Uterus (tissue), 4 donors: Measurements from ENCODE around the gene ACKR3. TPM values are rescaled to one million over a fixed set of nuclear protein-coding genes. Genes with fewer than 3 reads are reported as not detected.

Experiments
- DNase-seq, 2 donors: peaks; one replicate each; pipeline ENCODE4 v3.0.0-alpha.2; 2019 to 2020
- H3K27ac ChIP-seq, 2 donors: fragments of 200-600 bp; sonication (generic); 1 replicate in 1 of 2; 2 replicates in 1 of 2; pipeline ENCODE4 v1.5.1; 2016 to 2018
- H3K27me3 ChIP-seq, 2 donors: fragments of 200-600 bp; sonication (generic); one replicate each; pipeline ENCODE4 v1.5.1; 2018 to 2019; ENCODE audit warnings: control low read depth in 1 of 2
- H3K36me3 ChIP-seq, 2 donors: fragments of 200-600 bp; sonication (generic); one replicate each; pipeline ENCODE4 v1.5.1; 2019; ENCODE audit warnings: control low read depth in 1 of 2
- H3K4me1 ChIP-seq, 2 donors: fragments of 200-600 bp; sonication (generic); one replicate each; pipeline ENCODE4 v1.5.1; 2018 to 2019; ENCODE audit warnings: control low read depth in 1 of 2
- H3K4me3 ChIP-seq, 2 donors: fragments of 200-600 bp; sonication (generic); 1 replicate in 1 of 2; 2 replicates in 1 of 2; pipeline ENCODE4 v1.5.1; 2018 to 2019; ENCODE audit warnings: mild to moderate bottlenecking in 1 of 2
- H3K9me3 ChIP-seq, 2 donors: fragments of 200-600 bp; sonication (generic); one replicate each; pipeline ENCODE4 v1.5.1; 2019; ENCODE audit warnings: control low read depth in 1 of 2
- CTCF ChIP-seq, 4 experiments: fragments of 200-600 bp in 2 of 4; fragments of 450-650 bp in 2 of 4; sonication (generic) in 2 of 4; IDR thresholded peaks; one replicate each; pipeline ENCODE4 v1.5.1; 2016 to 2019; ENCODE audit warnings: antibody characterized with exemption in 4 of 4, mild to moderate bottlenecking in 2 of 4, moderate library complexity in 1 of 4
- POLR2A ChIP-seq, 2 donors: fragments of 450-650 bp; IDR thresholded peaks; one replicate each; pipeline ENCODE4 v1.6.1; 2016; ENCODE audit warnings: antibody characterized with exemption in 2 of 2, mild to moderate bottlenecking in 1 of 2, moderate library complexity in 1 of 2
- intact Hi-C: fragments of 100-400 bp; cut with DNase I; formaldehyde crosslinking; loops from one replicate; pipeline ENCODE4 v1.15.1; 2023; ENCODE audit warnings: low total_unique reads
- total RNA-seq, 4 donors: library from RNA; depleted of rRNA in 3 of 4; stranded (reverse); fragments of >200 nt in 3 of 4; gene quantifications; one replicate each; pipeline versions ENCODE4 v1.1.0 to v1.2.4, GENCODE V29; 2014 to 2023
- donor health status: DM: yes; HTN: yes; CAD: no.

Gene ACKR3
- total RNA-seq, 4 donors from 2014 or later: 11.8 to 61.5 (median 26.2) TPM

- H3K27me3 ChIP-seq: no peaks in the 10 kb centered on the region
- TF ChIP-seq CTCF (IDR thresholded peaks at IDR 0.05) (no peak), POLR2A (IDR thresholded peaks at IDR 0.05) (no peak)
- H3K36me3 ChIP-seq: no peaks in the 10 kb centered on the region
- H3K9me3 ChIP-seq: no peaks in the 10 kb centered on the region
- no peak overlapping the region for H3K27ac ChIP-seq
- H3K4me1 ChIP-seq: no peaks in the 10 kb centered on the region
- H3K4me3 ChIP-seq: no peak overlapping the region
- intact Hi-C loops: no loop called here
- DNase-seq: no peak
These were observed 10.2 kb downstream of the ACKR3 start for GRCh38 chr2:236579746-236580315.

- DNase-seq: no peak
- Histone ChIP-seq H3K4me1 (no peaks in the 10 kb centered on the region), H3K36me3 (no peaks in the 10 kb centered on the region), H3K4me3 (no peak overlapping the region), H3K27ac (no peak overlapping the region), H3K9me3 (no peaks in the 10 kb centered on the region), H3K27me3 (no peaks in the 10 kb centered on the region)
- TF ChIP-seq POLR2A (IDR thresholded peaks at IDR 0.05): no peak
- TF ChIP-seq CTCF (IDR thresholded peaks at IDR 0.05): no peak
- intact Hi-C loops: no loop called here
These were observed 11.2 kb downstream of the ACKR3 start for GRCh38 chr2:236580746-236581355.

- H3K9me3 ChIP-seq: no peaks in the 10 kb centered on the region
- DNase-seq: no peak
- H3K4me3 ChIP-seq: no peak overlapping the region
- no peaks in the 10 kb centered on the region for H3K27me3 ChIP-seq
- intact Hi-C loops: no loop called here
- H3K4me1 ChIP-seq: no peaks in the 10 kb centered on the region
- H3K36me3 ChIP-seq: no peaks in the 10 kb centered on the region
- TF ChIP-seq CTCF (IDR thresholded peaks at IDR 0.05): no peak
- TF ChIP-seq POLR2A (IDR thresholded peaks at IDR 0.05): no peak
- no peak overlapping the region for H3K27ac ChIP-seq
These were observed 11.9 kb downstream of the ACKR3 start for GRCh38 chr2:236581546-236581945.

GRCh38 chr2:236582968-236583367, 13.3 kb downstream of the ACKR3 start:
- no peak for DNase-seq
- TF ChIP-seq POLR2A (IDR thresholded peaks at IDR 0.05) (no peak), CTCF (IDR thresholded peaks at IDR 0.05) (no peak)
- H3K27me3 ChIP-seq: no peaks in the 10 kb centered on the region
- H3K4me1 ChIP-seq: no peaks in the 10 kb centered on the region
- H3K4me3 ChIP-seq: no peak overlapping the region
- no peaks in the 10 kb centered on the region for H3K36me3 ChIP-seq
- intact Hi-C loops: no loop called here
- no peaks in the 10 kb centered on the region for H3K9me3 ChIP-seq
- no peak overlapping the region for H3K27ac ChIP-seq

GRCh38 chr2:236583621-236584203, 14.1 kb downstream of the ACKR3 start:
- no peak for DNase-seq
- Histone ChIP-seq H3K9me3 (no peaks in the 10 kb centered on the region), H3K4me1 (no peaks in the 10 kb centered on the region), H3K27me3 (no peaks in the 10 kb centered on the region), H3K36me3 (no peaks in the 10 kb centered on the region), H3K27ac (no peak overlapping the region), H3K4me3 (no peak overlapping the region)
- TF ChIP-seq CTCF (IDR thresholded peaks at IDR 0.05) (no peak), POLR2A (IDR thresholded peaks at IDR 0.05) (no peak)
- intact Hi-C loops: no loop called here
